K562 (cell line): ENCODE measurements around the gene KDM4C. TPM values are rescaled to one million over a fixed set of nuclear protein-coding genes. Genes with fewer than 3 reads are reported as not detected.

Experiments used
- ATAC-seq: fragments of 200-7000 bp; cut with Tn5 transposase; 3 replicates; pipeline ENCODE4 v1.9.1; 2020; ENCODE audit warnings: moderate library complexity
- BruUV-seq: library from RNA; stranded (reverse); fragments of 400-500 nt; replicated peaks from 2 replicates; lab custom pipeline; 2021; lab: Mats Ljungman, UMichigan
- CTCF ChIA-PET: fragments of 300-600 bp; formaldehyde crosslinking; extraction: SDS; loops from one replicate; lab custom pipeline; 2021; ENCODE audit warnings: low intra/inter-chr PET ratio; lab: Yijun Ruan, JAX
- POLR2A ChIA-PET: fragments of 300-600, 350-650 bp; sonication (Branson Sonifier 250); formaldehyde crosslinking; extraction: SDS; loops from one replicate; lab custom pipeline; 2021; ENCODE audit warnings: antibody characterized with exemption, inconsistent platforms; lab: Yijun Ruan, JAX
- DNase-seq, 4 experiments: peaks; one replicate each; pipeline versions ENCODE4 v3.0.0 to v3.0.0-alpha.2; 2011 to 2018; ENCODE audit warnings: low spot score in 3 of 4, mixed read lengths in 3 of 4; ENCODE audit errors: extremely low read depth in 1 of 4
- FAIRE-seq: peaks from 2 replicates; lab custom pipeline; 2011; peaks lifted over from hg19 to GRCh38; lab: Jason Lieb, UNC
- H2AFZ ChIP-seq: 2 replicates; pipeline ENCODE4 v1.6.0; 2011; ENCODE audit warnings: low read depth, low read length, control low read depth, inconsistent platforms
- H3K27ac ChIP-seq: fragments of 200-600 bp; 3 replicates; pipeline ENCODE4 v1.8.0; 2011; ENCODE audit warnings: low read depth, mild to moderate bottlenecking, control low read depth, inconsistent platforms, low read length, moderate library complexity, mixed read lengths; ENCODE audit errors: extremely low read depth
- H3K27me3 ChIP-seq, 2 experiments: fragments of 300-600 bp in 1 of 2; 2 replicates in 1 of 2; 3 replicates in 1 of 2; pipeline versions ENCODE4 v1.6.0 to v1.8.0; 2011; ENCODE audit warnings: inconsistent platforms in 2 of 2, low read length in 2 of 2, mild to moderate bottlenecking in 1 of 2, mixed read lengths in 1 of 2, moderate library complexity in 1 of 2; ENCODE audit not compliant: control insufficient read depth in 2 of 2, insufficient read depth in 2 of 2
- H3K36me3 ChIP-seq: fragments of 300-600 bp; 3 replicates; pipeline ENCODE4 v1.8.0; 2011; ENCODE audit warnings: mild to moderate bottlenecking, low read length, inconsistent platforms; ENCODE audit not compliant: control insufficient read depth, insufficient read depth
- H3K4me1 ChIP-seq, 2 experiments: fragments of 200-600 bp in 1 of 2; replicated peaks in 1 of 2; 2 replicates in 1 of 2; 3 replicates in 1 of 2; pipeline versions ENCODE4 v1.5.1 to v1.8.0; 2011; ENCODE audit warnings: inconsistent platforms in 2 of 2, low read length in 2 of 2, mild to moderate bottlenecking in 1 of 2, mixed read lengths in 1 of 2, moderate library complexity in 1 of 2; ENCODE audit not compliant: control insufficient read depth in 2 of 2, insufficient read depth in 2 of 2
- H3K4me2 ChIP-seq: 2 replicates; pipeline ENCODE4 v1.6.1; 2011; ENCODE audit warnings: low read length, control low read depth, inconsistent platforms, mixed read lengths; ENCODE audit not compliant: insufficient read depth
- H3K4me3 ChIP-seq: fragments of 200-600 bp; sonication (generic), shearing (Covaris generic); 2 replicates; pipeline ENCODE4 v1.5.1; 2016; ENCODE audit warnings: control low read depth, inconsistent platforms
- H3K79me2 ChIP-seq: fragments of 200-600 bp; 3 replicates; pipeline ENCODE4 v1.8.0; 2011; ENCODE audit warnings: low read length, inconsistent platforms; ENCODE audit not compliant: control insufficient read depth, insufficient read depth
- H3K9ac ChIP-seq, 2 experiments: 2 replicates each; pipeline versions ENCODE4 v1.6.0 to v1.6.1; 2011; ENCODE audit warnings: low read depth in 2 of 2, low read length in 2 of 2, control low read depth in 1 of 2, inconsistent platforms in 1 of 2, mild to moderate bottlenecking in 1 of 2, mixed read lengths in 1 of 2; ENCODE audit not compliant: insufficient read depth in 1 of 2
- H3K9me1 ChIP-seq: one replicate; pipeline ENCODE4 v1.6.0; 2011; ENCODE audit warnings: inconsistent platforms, mild to moderate bottlenecking, low read length, moderate library complexity; ENCODE audit not compliant: control insufficient read depth, insufficient read depth
- H3K9me3 ChIP-seq: replicated peaks from 2 replicates; pipeline ENCODE4 v1.5.1; 2011; ENCODE audit warnings: low read depth, low read length, inconsistent platforms; ENCODE audit not compliant: control insufficient read depth, insufficient read depth
- H4K20me1 ChIP-seq: replicated peaks from 2 replicates; pipeline ENCODE4 v1.6.1; 2011; ENCODE audit warnings: low read length, inconsistent platforms, mixed read lengths; ENCODE audit not compliant: control insufficient read depth, insufficient read depth
- CBX3 ChIP-seq, 2 experiments: IDR thresholded peaks; 1 replicate in 1 of 2; 2 replicates in 1 of 2; pipeline ENCODE4 v1.6.1; 2012; ENCODE audit warnings: inconsistent platforms in 2 of 2, low read length in 2 of 2, borderline replicate concordance in 1 of 2, control low read depth in 1 of 2
- CC2D1A ChIP-seq: fragments of 450-650 bp; IDR thresholded peaks from 2 replicates; pipeline ENCODE4 v1.6.1; 2017; ENCODE audit warnings: mild to moderate bottlenecking
- EZH2 ChIP-seq: IDR thresholded peaks from 2 replicates; pipeline ENCODE4 v1.6.1; 2012; ENCODE audit warnings: low read depth, mild to moderate bottlenecking, inconsistent platforms, low read length, borderline replicate concordance
- HDAC6 ChIP-seq: IDR thresholded peaks from 2 replicates; pipeline ENCODE4 v1.6.1; 2012; ENCODE audit warnings: low read depth, mild to moderate bottlenecking, control low read depth, inconsistent platforms, low read length, moderate library complexity
- KDM5B ChIP-seq: fragments of 200-600 bp; sonication (generic); IDR thresholded peaks from 2 replicates; pipeline ENCODE4 v1.6.1; 2012; ENCODE audit warnings: low read depth, mild to moderate bottlenecking, moderate library complexity, low read length, control low read depth, inconsistent platforms; ENCODE audit not compliant: insufficient replicate concordance
- MAFG ChIP-seq: fragments of 450-650 bp; conservative IDR thresholded peaks from 2 replicates; pipeline ENCODE4 v1.6.1; 2016; ENCODE audit warnings: missing genetic modification characterization, missing compliant biosample characterization
- POLR2H ChIP-seq: IDR thresholded peaks from 2 replicates; pipeline ENCODE4 v1.6.1; 2016; ENCODE audit warnings: missing genetic modification characterization, low read depth, mild to moderate bottlenecking, control low read depth, missing compliant biosample characterization, moderate library complexity
- POLR3G ChIP-seq: IDR thresholded peaks from 2 replicates; pipeline ENCODE4 v1.6.1; 2011; ENCODE audit not compliant: insufficient read length, insufficient replicate concordance; ENCODE audit errors: extremely low read depth
- RBFOX2 ChIP-seq: fragments of 200-400 bp; formaldehyde crosslinking; IDR thresholded peaks from 2 replicates; pipeline ENCODE4 v1.6.1; 2017; ENCODE audit warnings: low read depth, mild to moderate bottlenecking, low read length, moderate library complexity
- RBM17 ChIP-seq: fragments of 200-400 bp; formaldehyde crosslinking; IDR thresholded peaks from 2 replicates; pipeline ENCODE4 v1.6.1; 2017; ENCODE audit warnings: low read depth, mild to moderate bottlenecking, low read length, borderline replicate concordance
- U2AF1 ChIP-seq: fragments of 200-400 bp; formaldehyde crosslinking; optimal IDR thresholded peaks from 2 replicates; pipeline ENCODE3; 2017; ENCODE audit warnings: mild to moderate bottlenecking, low read depth, low read length, moderate library complexity
- ZNF551 ChIP-seq: fragments of 250-450 bp; sonication (Bioruptor Pico); IDR thresholded peaks from 2 replicates; pipeline ENCODE4 v1.5.0; 2021; ENCODE audit warnings: mild to moderate bottlenecking, moderate library complexity
- ZNF830 ChIP-seq: fragments of 250-450 bp; sonication (Bioruptor Pico); IDR thresholded peaks from 2 replicates; pipeline ENCODE4 v1.5.0; 2021; ENCODE audit warnings: mild to moderate bottlenecking
- WGBS: fragments of 100-300 bp; shearing (Covaris generic); methylation state at CpG from one replicate; pipeline ENCODE4 v1.1.6; 2016; ENCODE audit warnings: low coverage, mixed read lengths; ENCODE audit not compliant: insufficient coverage; ENCODE audit errors: missing lambda C conversion rate; 5-methylcytosine and 5-hydroxymethylcytosine counted together
- in situ Hi-C: fragments of 300-500 bp; cut with MboI; formaldehyde crosslinking; loops from 4 replicates; pipeline ENCODE4 v1.15.0; 2018; ENCODE audit warnings: inconsistent platforms, mixed read lengths
- intact Hi-C: fragments of 100-400 bp; cut with micrococcal nuclease; formaldehyde crosslinking; loops from 2 replicates; pipeline ENCODE4 v1.14.2; 2022
- polyA plus RNA-seq, 8 experiments: library from polyadenylated mRNA; depleted of rRNA in 4 of 8; stranded (reverse) in 5 of 8; unstranded in 3 of 8; fragments of >200 nt; fragmentation: Nextera tagmentation in 2 of 8; fragmentation: Illumina TruSeq in 1 of 8; extraction: Ambion mirVana in 2 of 8; extraction: Trizol in 1 of 8; gene quantifications; 2 replicates each; pipeline versions ENCODE4 v1.2.1 to v1.2.3, GENCODE V29; 2011 to 2014; ENCODE audit warnings: inconsistent platforms in 1 of 8, missing spikeins in 1 of 8
- total RNA-seq, 7 experiments: library from RNA; depleted of rRNA in 6 of 7; stranded (reverse); fragments of >200 nt in 6 of 7; fragmentation: Illumina TruSeq in 2 of 7; extraction: Trizol in 2 of 7; gene quantifications; 2 replicates each; pipeline versions ENCODE4 v1.2.1 to v1.2.3, GENCODE V29; 2011 to 2021; ENCODE audit warnings: low replicate concordance in 1 of 7
- TF ChIP-seq, protein P1 (sequence below): sonication (generic); formaldehyde crosslinking; IDR thresholded peaks from 2 replicates; pipeline ENCODE4 v1.9.0; 2022; ENCODE audit warnings: mild to moderate bottlenecking, missing genetic modification reagents

The KDM4C gene
- total and polyA plus RNA-seq, 9 of the 15 experiments (the other 6 are each of a cell fraction or from before 2014, with no cell fraction given): 5.4 to 17.0 (median 12.6) TPM

DNA sequence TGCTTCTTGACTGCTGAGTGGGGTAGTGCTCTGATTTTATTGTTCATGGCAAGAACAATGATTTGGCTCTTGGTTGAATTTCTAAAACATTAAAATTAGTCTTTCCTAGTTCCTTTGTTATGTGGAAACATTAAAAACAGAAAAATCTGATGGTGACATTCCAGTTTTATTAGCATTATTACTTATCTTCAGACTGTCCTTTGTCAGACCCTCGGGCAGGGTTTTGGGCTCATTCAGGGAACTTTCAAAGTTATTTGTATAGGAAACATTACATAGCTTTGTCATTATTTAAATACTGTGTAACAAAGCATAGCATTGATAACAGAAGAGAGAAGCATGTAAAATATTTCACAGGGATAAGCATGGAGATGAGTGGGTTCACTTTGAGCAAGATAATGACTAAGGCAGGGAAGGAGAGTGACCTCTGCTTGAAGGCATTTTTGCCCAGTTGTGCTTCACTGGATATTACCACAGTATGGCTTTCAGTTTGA is 119.9 kb downstream of the KDM4C start:
- DNase-seq: no peak
- Histone ChIP-seq H3K4me1 (no peaks in the 10 kb centered on the region; a peak in 1 of 5 replicates), H2AFZ (no peak overlapping the region), H3K9me1 (no peaks in the 10 kb centered on the region), H3K27ac (no peak overlapping the region), H3K79me2 (no peaks in the 10 kb centered on the region; the same call in 2 of the 3 replicates), H3K27me3 (no peaks in the 10 kb centered on the region), H3K9me3 (no peaks in the 10 kb centered on the region), H3K4me2 (no peak overlapping the region), H3K36me3 (no peaks in the 10 kb centered on the region), H4K20me1 (no peaks in the 10 kb centered on the region), H3K4me3 (no peak overlapping the region), H3K9ac (no peak overlapping the region)
- POLR2A ChIA-PET: interaction anchor here (1.0 kb wide), 1 partner anchor 17 kb away, joined by 3 read pairs; no protein-coding TSS in a partner anchor
- in situ Hi-C loops: no loop called here
- intact Hi-C loops: no loop called here
- ATAC-seq: no peak
- no peak for FAIRE-seq
- BruUV-seq: no TSS peak
- CTCF ChIA-PET: no interaction called here
- no peak for TF ChIP-seq ZNF551 (CRISPR knock-in tag)
- TF ChIP-seq RBM17: no peak
- no peak for TF ChIP-seq MAFG (tag)
- no peak for TF ChIP-seq POLR2H
- TF ChIP-seq, protein P1, sequence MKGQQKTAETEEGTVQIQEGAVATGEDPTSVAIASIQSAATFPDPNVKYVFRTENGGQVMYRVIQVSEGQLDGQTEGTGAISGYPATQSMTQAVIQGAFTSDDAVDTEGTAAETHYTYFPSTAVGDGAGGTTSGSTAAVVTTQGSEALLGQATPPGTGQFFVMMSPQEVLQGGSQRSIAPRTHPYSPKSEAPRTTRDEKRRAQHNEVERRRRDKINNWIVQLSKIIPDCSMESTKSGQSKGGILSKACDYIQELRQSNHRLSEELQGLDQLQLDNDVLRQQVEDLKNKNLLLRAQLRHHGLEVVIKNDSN (CRISPR knock-in tag): no peak
- TF ChIP-seq POLR3G: no peak
- no peak for TF ChIP-seq RBFOX2
- no peak for TF ChIP-seq CBX3 (IDR thresholded peaks at IDR 0.05; ENCODE audit: borderline replicate concordance in 1 of 2, low read length in 2 of 2)
- no peak for TF ChIP-seq U2AF1
- no peak for TF ChIP-seq HDAC6
- no peak for TF ChIP-seq EZH2
- TF ChIP-seq ZNF830: no peak
- no peak for TF ChIP-seq KDM5B
- no peak for TF ChIP-seq CC2D1A
- TF ChIP-seq, all 486 proteins: peak for 0
- 71% methylated on average over 1 of the region's 1 CpG for WGBS
